GM10266 (cell line): ENCODE measurements around the gene EMC6.

Experiments
- DNase-seq: peaks from one replicate; pipeline ENCODE4 v3.0.0; 2012; ENCODE audit errors: extremely low spot score
- CTCF ChIP-seq: IDR thresholded peaks from 2 replicates; pipeline ENCODE4 v1.5.1; 2012; ENCODE audit warnings: mild to moderate bottlenecking, low read depth; ENCODE audit not compliant: control insufficient read depth, insufficient read depth; ENCODE audit errors: missing control alignments

EMC6 gene

DNA sequence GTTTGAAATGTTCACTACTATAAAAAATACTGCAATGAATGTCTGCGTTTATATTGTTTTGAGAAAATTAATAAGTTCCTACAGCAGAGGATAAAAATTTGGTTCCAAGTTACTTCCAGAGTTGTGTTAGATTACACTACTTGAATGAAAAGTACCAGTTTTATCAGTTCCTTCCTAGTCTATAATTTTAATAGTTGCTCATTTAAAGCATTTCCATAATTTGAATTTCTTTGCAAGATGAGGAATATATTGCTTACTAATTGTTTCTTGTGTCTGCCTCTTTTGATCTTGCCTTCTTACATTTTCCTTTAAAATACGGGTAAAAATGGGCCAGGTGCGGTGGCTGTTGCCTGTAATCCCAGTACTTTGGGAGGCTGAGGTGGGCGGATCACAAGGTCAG lies 4.0 kb downstream of the EMC6 start:
- DNase-seq, result no peak
- no peak for TF ChIP-seq CTCF

DNA sequence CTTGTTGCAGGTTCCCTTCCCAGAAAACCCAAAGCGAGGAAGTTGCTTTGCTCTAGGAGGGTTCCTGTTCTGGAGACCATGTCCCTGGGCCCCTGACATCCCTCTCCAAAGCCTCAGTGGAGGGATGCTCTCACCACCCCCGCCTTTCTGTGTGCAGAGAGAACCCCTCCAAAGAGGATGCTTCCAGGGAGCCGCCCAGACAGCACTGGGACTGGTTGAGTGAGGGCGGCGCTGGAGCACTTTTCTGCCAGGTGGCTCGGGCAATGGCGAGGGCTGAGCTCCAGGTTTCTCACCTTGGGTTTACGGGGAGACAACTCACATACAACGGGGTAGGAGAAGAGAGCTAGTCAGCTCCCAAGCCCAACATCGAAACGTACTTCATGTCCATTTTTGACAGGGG lies 7.3 kb downstream of the EMC6 start:
- no peak for DNase-seq
- TF ChIP-seq CTCF, result no peak

DNA sequence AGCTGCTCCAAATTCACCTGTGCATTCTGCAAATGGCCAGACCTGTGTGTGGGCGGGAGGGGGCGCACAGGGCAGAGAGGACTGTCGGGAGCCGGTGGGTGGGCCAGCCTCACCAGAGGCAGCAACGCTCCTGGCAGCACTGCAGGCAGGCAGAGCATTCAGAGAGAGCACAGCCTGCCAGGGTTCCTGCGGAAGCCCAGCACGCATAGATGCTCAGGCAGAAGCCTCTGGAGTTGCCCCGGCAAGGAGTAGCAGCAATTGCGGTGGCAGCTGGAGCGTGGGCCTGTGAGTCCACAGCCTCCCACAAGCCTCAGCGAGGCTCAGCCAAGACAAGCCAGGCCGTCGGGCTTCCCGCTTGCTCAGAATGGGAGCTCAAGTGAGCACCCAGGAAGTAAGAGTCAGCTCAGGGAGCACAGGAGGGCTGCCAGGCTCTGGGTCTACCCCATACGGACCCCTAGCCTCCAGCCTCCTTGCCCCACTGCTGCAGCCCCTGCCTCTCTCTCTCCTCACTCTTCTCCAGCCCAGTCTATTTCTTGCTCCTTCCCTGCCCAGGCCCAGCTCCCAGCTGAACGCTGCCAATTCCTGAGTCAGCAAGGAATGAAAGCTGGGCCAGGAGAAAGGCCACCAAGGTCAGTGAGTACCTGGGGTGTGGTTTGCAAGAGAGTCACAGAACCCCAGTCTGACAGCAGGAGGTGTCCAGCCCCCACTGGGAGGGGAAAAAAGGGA lies 9.6 kb downstream of the EMC6 start:
- DNase-seq, result no peak
- TF ChIP-seq CTCF, result no peak

- no peak for TF ChIP-seq CTCF
- DNase-seq, result no peak
Observed at GRCh38 chr17:3678821-3679530, 10.4 kb downstream of the EMC6 start.

DNA sequence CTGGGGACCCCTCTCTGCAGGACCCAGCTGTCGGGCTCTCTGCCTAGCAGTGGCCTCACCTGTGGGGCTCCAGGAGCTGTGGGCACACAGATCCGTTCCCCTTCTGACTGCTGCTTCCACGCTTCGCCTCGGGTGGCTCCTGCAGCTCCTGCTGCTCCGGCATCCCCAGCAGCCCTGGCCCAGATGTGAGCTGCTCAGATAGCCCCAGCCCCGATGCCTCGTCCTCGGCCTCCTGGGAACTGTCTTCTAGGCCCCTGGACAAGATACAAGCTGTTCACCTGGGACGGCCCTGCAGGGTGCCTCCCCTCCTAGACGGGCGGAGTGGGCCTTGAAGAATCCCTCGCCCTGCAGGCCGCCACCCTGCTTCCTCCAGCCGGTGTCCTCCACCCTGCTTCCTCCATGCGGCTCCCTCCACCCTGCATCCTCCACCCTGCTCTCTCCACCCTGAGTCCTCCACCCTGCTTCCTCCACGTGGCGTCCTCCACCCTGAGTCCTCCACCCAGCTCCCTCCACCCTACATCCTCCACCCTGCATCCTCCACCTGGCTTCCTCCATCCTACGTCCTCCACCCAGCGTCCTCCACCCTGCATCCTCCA lies 11.0 kb downstream of the EMC6 start:
- DNase-seq, result no peak
- TF ChIP-seq CTCF, result no peak

GRCh38 chr17:3681057-3681456 lies 12.4 kb downstream of the EMC6 start:
- TF ChIP-seq CTCF, result no peak
- DNase-seq, result no peak

DNA sequence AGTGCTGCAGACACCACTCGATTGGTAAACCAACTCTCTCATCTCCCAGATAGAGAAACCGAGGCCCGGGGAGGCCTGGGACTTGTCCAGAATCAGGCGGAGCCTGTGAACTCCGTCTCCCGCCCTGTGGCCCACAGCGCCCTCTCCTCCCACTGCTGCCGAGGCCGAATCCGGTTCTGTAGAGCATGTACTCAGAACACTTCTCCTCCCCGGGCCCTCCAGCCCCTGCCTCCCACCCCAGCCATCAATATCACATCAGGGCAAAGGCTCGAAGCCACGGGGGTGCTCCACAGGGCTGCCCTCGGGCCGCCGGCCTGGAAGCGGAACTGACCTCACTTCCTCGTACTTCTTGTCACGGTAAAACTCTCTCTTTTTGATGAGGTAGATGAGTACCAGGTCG lies 13.0 kb downstream of the EMC6 start:
- no peak for DNase-seq
- no peak for TF ChIP-seq CTCF
